HCT116 (cell line): ENCODE measurements around the gene FNDC7.

Experiments
- CTCF ChIP-seq, 3 experiments: fragments of 200-600 bp in 1 of 3; sonication (generic) in 1 of 3; IDR thresholded peaks in 2 of 3; conservative IDR thresholded peaks in 1 of 3; 2 replicates each; pipeline ENCODE4 v1.5.1; 2012 to 2017; ENCODE audit warnings: low read depth in 2 of 3, low read length in 2 of 3, antibody characterized with exemption in 1 of 3, borderline replicate concordance in 1 of 3, control low read depth in 1 of 3, mild to moderate bottlenecking in 1 of 3, mixed read lengths in 1 of 3, mixed run types in 1 of 3, moderate library complexity in 1 of 3; ENCODE audit not compliant: insufficient read depth in 1 of 3
- EZH2phosphoT487 ChIP-seq: fragments of 200-600 bp; IDR thresholded peaks from 2 replicates; pipeline ENCODE4 v1.6.1; 2018; ENCODE audit warnings: antibody characterized with exemption, borderline replicate concordance
- FOSL1 ChIP-seq: IDR thresholded peaks from 2 replicates; pipeline ENCODE4 v1.6.1; 2012; ENCODE audit warnings: low read depth
- JUND ChIP-seq: IDR thresholded peaks from 2 replicates; pipeline ENCODE4 v1.6.1; 2012
- POLR2A ChIP-seq: IDR thresholded peaks from 2 replicates; pipeline ENCODE4 v1.7.0; 2011; ENCODE audit warnings: borderline replicate concordance; ENCODE audit not compliant: insufficient read depth, insufficient read length; ENCODE audit errors: extremely low read depth
- REST ChIP-seq: IDR thresholded peaks from 2 replicates; pipeline ENCODE4 v1.6.1; 2012; ENCODE audit warnings: low read depth

GRCh38 chr1:108686614-108687313, 25.9 kb upstream of the FNDC7 start:
- TF ChIP-seq EZH2phosphoT487 (no peak), JUND (no peak), CTCF (IDR thresholded peaks at IDR 0.05 in 2 of 3, conservative IDR thresholded peaks at IDR 0.05 in 1 of 3; ENCODE audit: borderline replicate concordance in 1 of 3, insufficient read depth in 1 of 3, low read depth in 2 of 3, low read length in 2 of 3) (no peak), FOSL1 (no peak), REST (no peak), POLR2A (no peak)
